Measurements from ENCODE around the gene PLCB1. TPM values are rescaled to one million over a fixed set of nuclear protein-coding genes. Genes with fewer than 3 reads are reported as not detected.
A peak's percentile ranks its signal among the peaks of the same experiment; 100 is the strongest.

Gene PLCB1
- total and polyA plus RNA-seq, 5 experiments from 2014 or later: 1.4 to 3.8 (median 2.8) TPM

DNA sequence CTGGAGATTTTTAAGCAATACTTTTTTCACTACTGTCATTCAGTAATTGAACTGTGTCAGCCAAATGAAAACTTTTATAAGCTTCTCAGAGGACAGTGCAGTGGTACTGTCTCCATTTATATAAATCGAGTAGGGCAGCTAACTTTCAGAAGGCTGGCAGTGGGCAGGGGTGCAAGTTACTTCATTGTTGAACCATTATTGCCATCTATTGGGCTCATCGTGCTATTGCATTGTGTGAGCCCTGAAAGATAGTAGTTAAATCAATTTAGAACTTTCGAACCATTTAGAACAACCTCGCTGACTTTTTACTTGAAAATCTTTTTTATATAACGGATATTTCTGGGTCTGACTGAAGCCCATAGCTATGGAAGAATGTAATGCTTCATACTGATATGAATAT lies 589.0 kb downstream of the PLCB1 start:
- H3K36me3 Mint-ChIP-seq: no peaks in the 10 kb centered on the region
- no peaks in the 10 kb centered on the region for H3K4me1 Mint-ChIP-seq
- no peaks in the 10 kb centered on the region for H3K27me3 Mint-ChIP-seq
- DNase-seq (peak in 5 of 10 donors; percentile 0 to 34 (median 8)), ATAC-seq (peak in 1 of 2 donors; percentile 35)
- H3K27ac Mint-ChIP-seq: no peak overlapping the region
- POLR2A ChIA-PET: no interaction called here
- no peaks in the 10 kb centered on the region for H3K9me3 Mint-ChIP-seq
- no peak overlapping the region for H3K4me3 Mint-ChIP-seq

DNA sequence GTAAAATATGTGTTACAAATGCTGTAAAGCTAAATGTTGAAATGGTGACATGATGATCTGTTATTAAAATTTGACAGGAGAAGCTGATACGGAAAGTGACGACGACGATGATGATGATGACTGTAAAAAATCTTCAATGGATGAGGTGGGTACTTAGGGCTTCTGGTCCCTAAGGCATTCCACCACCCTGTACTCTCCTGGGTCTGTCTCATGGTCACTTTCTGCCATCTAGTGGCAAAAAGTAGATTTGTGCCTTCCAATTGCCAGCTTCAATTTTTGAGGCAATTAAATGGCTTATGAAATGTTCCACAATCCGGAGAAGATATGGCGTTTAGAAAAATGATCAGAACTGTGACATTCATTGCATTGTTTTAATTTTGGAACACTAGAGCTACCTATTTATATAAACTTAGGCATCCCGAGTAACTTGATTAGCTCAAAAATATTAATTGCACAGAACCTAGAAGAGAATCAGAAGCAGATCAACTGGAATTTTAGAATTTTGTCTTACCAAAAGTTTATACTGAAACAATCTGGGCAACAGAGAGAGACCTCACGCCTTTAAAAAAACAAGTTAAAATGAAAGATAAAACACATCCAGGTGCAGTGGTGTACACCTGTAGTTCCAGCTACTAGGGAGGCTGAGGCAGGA lies 590.3 kb downstream of the PLCB1 start:
- Mint-ChIP-seq H3K27me3 (no peaks in the 10 kb centered on the region), H3K36me3 (no peaks in the 10 kb centered on the region), H3K4me1 (no peaks in the 10 kb centered on the region), H3K4me3 (no peak overlapping the region), H3K9me3 (no peaks in the 10 kb centered on the region), H3K27ac (no peak overlapping the region)
- POLR2A ChIA-PET: no interaction called here
- peak in 8 of 10 donors; percentile 1 to 61 (median 35) for DNase-seq
- ATAC-seq: peak in 1 of 2 donors; percentile 41

DNA sequence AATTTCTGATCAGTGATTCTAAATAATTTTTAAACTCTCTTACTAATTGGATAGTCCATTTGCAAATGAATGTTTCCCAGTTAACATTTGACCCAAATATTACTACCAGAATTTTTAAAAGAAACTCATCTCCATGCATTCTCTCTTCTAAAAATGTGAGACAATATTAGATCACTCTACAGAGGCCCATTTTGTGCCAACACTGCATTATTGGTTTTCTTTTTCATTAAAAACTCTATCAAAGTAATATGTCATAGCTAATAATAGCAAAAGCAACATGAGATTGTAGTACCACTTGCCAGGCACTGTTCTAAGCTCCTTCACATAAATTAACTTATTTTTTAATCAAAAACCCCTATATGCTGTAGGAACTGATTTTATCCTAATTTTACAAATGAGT lies 591.2 kb downstream of the PLCB1 start:
- no peaks in the 10 kb centered on the region for H3K36me3 Mint-ChIP-seq
- no peak overlapping the region for H3K27ac Mint-ChIP-seq
- H3K4me3 Mint-ChIP-seq: no peak overlapping the region
- DNase-seq (no peak), ATAC-seq (no peak)
- no peaks in the 10 kb centered on the region for H3K27me3 Mint-ChIP-seq
- no peaks in the 10 kb centered on the region for H3K4me1 Mint-ChIP-seq
- no peaks in the 10 kb centered on the region for H3K9me3 Mint-ChIP-seq
- POLR2A ChIA-PET: no interaction called here

DNA sequence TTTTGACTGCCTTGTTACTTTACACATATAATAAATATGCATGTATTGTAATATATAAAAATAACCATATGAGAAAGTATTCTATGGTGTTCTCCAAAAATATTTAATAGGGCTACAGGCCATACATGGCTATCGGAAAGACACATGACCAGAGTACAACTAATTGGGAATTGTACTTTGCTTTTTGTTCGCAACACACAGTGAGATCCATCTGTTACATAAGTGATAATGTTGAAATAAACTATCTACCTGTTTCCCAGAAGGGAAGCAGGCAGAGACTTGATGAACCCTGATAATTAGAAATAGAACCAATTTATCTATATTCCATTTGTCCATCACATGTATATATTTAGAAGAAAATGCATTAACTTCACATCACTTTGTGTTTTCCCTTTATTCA lies 592.8 kb downstream of the PLCB1 start:
- Mint-ChIP-seq H3K27me3 (no peaks in the 10 kb centered on the region), H3K9me3 (no peaks in the 10 kb centered on the region), H3K4me1 (no peaks in the 10 kb centered on the region), H3K27ac (no peak overlapping the region), H3K4me3 (no peak overlapping the region), H3K36me3 (no peaks in the 10 kb centered on the region)
- DNase-seq (no peak), ATAC-seq (no peak)
- POLR2A ChIA-PET: no interaction called here

DNA sequence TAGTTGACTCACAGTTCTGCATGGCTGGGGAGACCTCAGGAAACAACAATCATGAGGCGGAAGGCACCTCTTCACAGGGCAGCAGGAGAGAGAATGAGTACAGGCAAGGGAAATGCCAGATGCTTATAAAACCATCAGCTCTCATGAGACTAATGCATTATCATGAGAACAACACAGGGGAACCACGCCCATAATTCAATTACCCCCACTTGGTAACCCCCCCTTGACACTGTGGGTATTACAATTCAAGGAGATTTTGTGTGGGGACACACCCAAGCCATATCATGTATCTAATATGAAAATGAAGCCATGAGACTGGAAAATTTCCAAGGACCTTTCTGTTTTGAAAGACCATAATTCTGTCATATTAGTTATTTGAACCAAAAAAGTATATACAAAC lies 594.4 kb downstream of the PLCB1 start:
- Mint-ChIP-seq H3K36me3 (no peaks in the 10 kb centered on the region), H3K4me1 (no peaks in the 10 kb centered on the region), H3K4me3 (no peak overlapping the region), H3K9me3 (no peaks in the 10 kb centered on the region), H3K27me3 (no peaks in the 10 kb centered on the region), H3K27ac (no peak overlapping the region)
- ATAC-seq: no peak
- POLR2A ChIA-PET: no interaction called here
- no peak for DNase-seq

DNA sequence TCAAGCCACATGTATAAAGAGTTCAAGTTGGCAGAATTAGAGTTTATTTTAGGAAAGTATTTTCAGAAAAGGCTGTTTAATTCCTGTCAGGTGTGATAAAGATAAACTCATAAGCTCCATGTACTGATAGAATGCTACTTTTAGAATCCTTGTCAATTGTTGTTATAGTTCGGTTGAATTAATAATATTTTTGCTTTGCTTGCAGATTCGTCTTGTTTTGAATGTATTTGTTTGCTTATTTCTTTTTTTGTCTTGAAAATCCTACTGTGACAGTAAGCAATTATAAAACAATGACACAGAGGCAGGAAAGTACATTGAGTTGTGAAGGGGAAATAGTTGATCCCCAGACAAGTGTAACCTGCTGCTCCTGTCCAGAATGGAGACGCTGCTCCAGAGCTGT lies 602.9 kb downstream of the PLCB1 start:
- DNase-seq (no peak), ATAC-seq (no peak)
- no peaks in the 10 kb centered on the region for H3K27me3 Mint-ChIP-seq
- H3K9me3 Mint-ChIP-seq: no peaks in the 10 kb centered on the region
- no peaks in the 10 kb centered on the region for H3K4me1 Mint-ChIP-seq
- POLR2A ChIA-PET: no interaction called here
- H3K36me3 Mint-ChIP-seq: peaks cover 0 to 3% (median 0%) of the 10 kb centered on the region in 3 donors
- H3K27ac Mint-ChIP-seq: no peak overlapping the region
- H3K4me3 Mint-ChIP-seq: no peak overlapping the region

DNA sequence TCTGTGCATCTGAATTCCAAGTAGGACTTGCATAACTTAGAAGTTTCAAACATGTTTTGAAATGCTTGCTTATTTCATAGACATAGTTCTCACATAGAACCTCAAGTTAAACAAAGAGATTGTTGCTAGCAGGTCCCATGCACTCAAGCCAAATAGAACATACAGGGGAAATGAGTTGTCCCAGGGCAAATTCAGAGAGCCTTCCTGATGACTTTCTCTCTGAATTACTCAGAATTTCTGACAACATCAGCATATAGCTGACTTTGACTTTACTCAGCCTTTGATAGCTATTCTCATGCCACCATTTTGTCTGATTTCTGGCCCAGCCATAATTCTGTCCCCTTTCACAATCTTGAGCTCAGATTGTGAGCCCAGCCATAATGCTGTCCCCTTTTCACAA lies 603.6 kb downstream of the PLCB1 start:
- no peak overlapping the region for H3K4me3 Mint-ChIP-seq

DNA sequence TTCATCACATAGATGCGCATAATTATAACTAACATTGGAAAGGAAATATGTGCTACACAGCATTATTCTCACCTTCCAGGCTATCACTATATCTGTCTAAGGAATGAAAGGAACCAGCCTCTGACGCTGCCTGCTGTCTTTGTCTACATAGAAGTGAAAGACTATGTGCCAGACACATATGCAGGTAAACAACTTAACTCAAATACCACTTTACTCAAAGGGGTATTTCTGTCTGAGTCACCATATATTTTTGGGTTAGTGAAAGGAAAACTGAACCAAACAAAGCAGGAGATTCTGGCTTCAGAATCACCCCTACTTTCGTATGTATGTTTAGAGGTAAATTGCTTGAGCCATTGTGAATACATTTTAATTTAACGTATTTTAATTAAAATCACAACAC lies 608.2 kb downstream of the PLCB1 start:
- ATAC-seq: no peak
- Mint-ChIP-seq H3K4me3 (no peak overlapping the region), H3K27me3 (no peaks in the 10 kb centered on the region), H3K9me3 (no peaks in the 10 kb centered on the region), H3K27ac (no peak overlapping the region), H3K36me3 (peaks cover 0 to 5% (median 0%) of the 10 kb centered on the region in 3 donors), H3K4me1 (no peaks in the 10 kb centered on the region)
- no peak for DNase-seq
- POLR2A ChIA-PET: no interaction called here

More for the DNA sequence above, 603.6 kb downstream of the PLCB1 start:
- no peaks in the 10 kb centered on the region for H3K27me3 Mint-ChIP-seq
- H3K27ac Mint-ChIP-seq: no peak overlapping the region
- no peaks in the 10 kb centered on the region for H3K9me3 Mint-ChIP-seq
- POLR2A ChIA-PET: no interaction called here
- no peaks in the 10 kb centered on the region for H3K4me1 Mint-ChIP-seq
- H3K36me3 Mint-ChIP-seq: peaks cover 0 to 3% (median 0%) of the 10 kb centered on the region in 3 donors
- no peak for ATAC-seq
- no peak for DNase-seq

DNA sequence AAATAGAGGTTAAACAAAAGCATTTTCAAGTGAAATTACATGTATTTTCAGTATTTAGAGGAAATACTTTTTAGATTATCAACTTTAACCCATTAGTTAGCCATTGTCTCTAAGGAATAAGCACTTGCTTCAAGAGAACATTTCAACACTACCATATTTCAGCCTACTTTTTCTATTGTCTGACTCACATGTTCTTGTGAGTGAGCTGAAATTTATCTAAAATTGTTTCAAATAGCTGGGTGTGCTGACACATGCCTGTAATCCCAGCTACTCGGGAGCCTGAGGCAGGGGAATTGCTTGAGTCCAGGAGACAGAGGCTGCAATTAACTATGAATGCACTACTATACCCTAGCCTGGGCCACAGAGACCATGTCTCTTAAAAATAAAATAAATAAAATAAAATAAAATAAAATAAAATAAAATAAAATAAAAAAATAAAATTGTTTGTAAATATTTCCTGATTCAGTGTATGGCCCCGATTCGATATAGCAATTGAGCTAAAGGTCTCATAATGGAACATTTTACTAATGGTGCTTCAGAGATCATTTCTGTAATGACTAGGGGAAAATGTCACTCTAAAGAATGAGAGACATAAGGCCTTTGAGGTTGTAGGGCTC lies 612.3 kb downstream of the PLCB1 start:
- DNase-seq (no peak), ATAC-seq (no peak)
- Mint-ChIP-seq H3K27ac (no peak overlapping the region), H3K36me3 (peaks cover 0 to 5% (median 0%) of the 10 kb centered on the region in 3 donors), H3K4me1 (no peaks in the 10 kb centered on the region), H3K27me3 (no peaks in the 10 kb centered on the region), H3K4me3 (no peak overlapping the region), H3K9me3 (no peaks in the 10 kb centered on the region)
- POLR2A ChIA-PET: no interaction called here

DNA sequence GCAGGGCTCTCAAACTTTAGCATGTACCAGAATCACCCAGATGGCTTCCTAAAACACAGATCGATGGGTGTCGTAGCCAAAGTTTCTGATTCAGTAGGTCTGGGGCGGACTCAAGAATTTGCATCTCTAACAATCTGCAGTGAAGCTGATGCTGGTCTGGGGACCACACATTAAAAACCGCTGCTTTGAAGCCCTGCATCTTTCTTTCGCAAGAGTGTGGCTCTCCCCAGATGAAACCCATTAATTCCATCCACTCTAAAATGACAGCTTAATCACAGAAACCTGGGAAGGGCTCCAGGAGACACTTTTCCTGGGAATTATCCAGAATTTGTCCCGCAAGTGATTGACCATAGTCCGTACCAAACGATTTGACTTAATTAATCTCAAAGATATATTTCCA lies 617.0 kb downstream of the PLCB1 start:
- H3K4me3 Mint-ChIP-seq: no peak overlapping the region
- no peak overlapping the region for H3K27ac Mint-ChIP-seq
- DNase-seq (no peak), ATAC-seq (no peak)
- POLR2A ChIA-PET: no interaction called here
- no peaks in the 10 kb centered on the region for H3K36me3 Mint-ChIP-seq
- no peaks in the 10 kb centered on the region for H3K9me3 Mint-ChIP-seq
- H3K27me3 Mint-ChIP-seq: no peaks in the 10 kb centered on the region
- no peaks in the 10 kb centered on the region for H3K4me1 Mint-ChIP-seq

DNA sequence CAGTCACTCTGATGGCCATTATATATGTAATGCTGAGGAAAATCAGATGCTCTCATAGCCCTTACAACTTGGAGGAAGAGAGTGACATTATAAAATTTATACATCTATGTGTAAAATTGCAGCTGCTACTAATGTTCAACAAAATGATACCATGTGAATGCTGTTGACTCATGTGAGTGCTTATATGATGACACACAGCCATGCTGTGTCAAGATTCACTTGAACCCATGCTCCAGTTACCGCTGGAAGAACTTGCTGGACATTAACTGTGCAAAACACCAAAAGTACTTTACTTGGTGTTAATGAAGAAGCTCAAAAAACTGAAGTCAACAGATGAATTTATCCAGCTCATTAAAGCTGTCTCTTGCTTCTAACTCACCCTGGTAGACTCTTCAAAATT lies 617.9 kb downstream of the PLCB1 start:
- Mint-ChIP-seq H3K4me1 (no peaks in the 10 kb centered on the region), H3K27ac (no peak overlapping the region), H3K9me3 (no peaks in the 10 kb centered on the region), H3K27me3 (no peaks in the 10 kb centered on the region), H3K4me3 (no peak overlapping the region), H3K36me3 (no peaks in the 10 kb centered on the region)
- POLR2A ChIA-PET: no interaction called here
- no peak for DNase-seq
- ATAC-seq: no peak

DNA sequence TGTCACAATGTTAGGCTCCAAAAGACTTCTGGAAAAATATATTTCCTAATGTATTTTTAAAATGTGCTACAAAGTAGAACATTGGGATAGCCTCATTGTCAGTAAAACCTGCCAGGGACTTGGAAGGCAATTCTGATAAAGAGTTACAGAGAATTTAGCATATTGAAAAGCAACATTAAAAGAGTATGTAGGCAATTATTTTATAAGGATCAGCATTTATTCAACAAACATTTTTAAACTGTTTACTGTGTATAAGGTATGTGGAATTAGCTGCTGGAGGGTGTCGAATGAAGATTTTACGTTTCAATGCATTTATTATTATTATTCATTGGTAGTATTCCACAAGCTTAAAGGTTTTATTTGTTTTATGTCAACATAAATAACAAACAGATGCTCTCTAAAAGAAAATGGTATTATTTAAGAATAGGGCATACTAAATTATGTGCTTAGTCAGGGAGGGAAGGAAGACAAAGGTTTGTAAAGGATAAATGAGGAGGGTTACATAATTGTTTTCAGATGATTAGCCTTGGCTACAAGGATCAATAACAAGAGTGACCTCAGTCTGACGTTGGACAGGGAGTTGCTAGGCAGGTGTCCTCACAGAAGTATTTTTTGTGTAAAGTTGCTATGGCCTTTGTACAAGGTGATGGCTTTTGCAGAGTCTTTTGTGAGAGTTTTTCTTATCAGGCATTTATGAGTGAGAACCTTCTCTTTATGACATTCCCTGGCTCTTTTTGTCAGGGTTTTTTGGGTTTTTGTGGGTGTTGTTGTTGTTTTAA lies 623.5 kb downstream of the PLCB1 start:
- no peaks in the 10 kb centered on the region for H3K36me3 Mint-ChIP-seq
- peaks cover 0 to 2% (median 0%) of the 10 kb centered on the region in 4 donors for H3K4me1 Mint-ChIP-seq
- POLR2A ChIA-PET: no interaction called here
- DNase-seq (no peak), ATAC-seq (no peak)
- H3K27ac Mint-ChIP-seq: no peak overlapping the region
- H3K4me3 Mint-ChIP-seq: no peak overlapping the region
- H3K9me3 Mint-ChIP-seq: no peaks in the 10 kb centered on the region
- H3K27me3 Mint-ChIP-seq: no peaks in the 10 kb centered on the region

DNA sequence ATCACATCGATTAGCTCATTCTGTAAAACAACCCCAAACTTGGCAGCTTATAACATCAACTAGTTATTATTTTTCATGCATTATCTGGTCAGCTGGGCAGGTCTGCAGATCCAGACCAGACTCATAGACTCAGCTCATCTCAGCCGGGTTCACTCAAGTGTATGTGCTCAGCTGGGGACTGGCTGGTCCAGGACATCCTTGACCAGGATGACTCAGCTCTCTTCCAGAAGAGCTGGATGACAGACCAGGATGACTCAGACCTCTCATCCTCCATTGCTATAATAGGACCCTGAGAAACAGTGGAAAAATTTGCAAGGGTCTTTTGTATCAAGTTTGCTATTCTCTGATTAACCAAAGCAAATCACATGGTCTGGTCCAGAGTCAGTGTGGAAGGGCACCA lies 624.3 kb downstream of the PLCB1 start:
- H3K4me1 Mint-ChIP-seq: peaks cover 0 to 2% (median 0%) of the 10 kb centered on the region in 4 donors
- ATAC-seq: no peak
- H3K27me3 Mint-ChIP-seq: no peaks in the 10 kb centered on the region
- H3K9me3 Mint-ChIP-seq: no peaks in the 10 kb centered on the region
- H3K27ac Mint-ChIP-seq: no peak overlapping the region
- no peak for DNase-seq
- no peak overlapping the region for H3K4me3 Mint-ChIP-seq
- POLR2A ChIA-PET: no interaction called here
- H3K36me3 Mint-ChIP-seq: no peaks in the 10 kb centered on the region

Measured in naive thymus-derived CD8-positive, alpha-beta T cell (primary cell).